DMS 273 (cell line): ENCODE data around the gene IRF4.
A peak's percentile ranks its signal among the peaks of the same experiment; 100 is the strongest.

ENCODE experiments used
- DNase-seq: peaks from one replicate; lab custom pipeline; 2025; ENCODE audit not compliant: unreplicated experiment; lab: John Stamatoyannopoulos, UW

The IRF4 gene

DNA sequence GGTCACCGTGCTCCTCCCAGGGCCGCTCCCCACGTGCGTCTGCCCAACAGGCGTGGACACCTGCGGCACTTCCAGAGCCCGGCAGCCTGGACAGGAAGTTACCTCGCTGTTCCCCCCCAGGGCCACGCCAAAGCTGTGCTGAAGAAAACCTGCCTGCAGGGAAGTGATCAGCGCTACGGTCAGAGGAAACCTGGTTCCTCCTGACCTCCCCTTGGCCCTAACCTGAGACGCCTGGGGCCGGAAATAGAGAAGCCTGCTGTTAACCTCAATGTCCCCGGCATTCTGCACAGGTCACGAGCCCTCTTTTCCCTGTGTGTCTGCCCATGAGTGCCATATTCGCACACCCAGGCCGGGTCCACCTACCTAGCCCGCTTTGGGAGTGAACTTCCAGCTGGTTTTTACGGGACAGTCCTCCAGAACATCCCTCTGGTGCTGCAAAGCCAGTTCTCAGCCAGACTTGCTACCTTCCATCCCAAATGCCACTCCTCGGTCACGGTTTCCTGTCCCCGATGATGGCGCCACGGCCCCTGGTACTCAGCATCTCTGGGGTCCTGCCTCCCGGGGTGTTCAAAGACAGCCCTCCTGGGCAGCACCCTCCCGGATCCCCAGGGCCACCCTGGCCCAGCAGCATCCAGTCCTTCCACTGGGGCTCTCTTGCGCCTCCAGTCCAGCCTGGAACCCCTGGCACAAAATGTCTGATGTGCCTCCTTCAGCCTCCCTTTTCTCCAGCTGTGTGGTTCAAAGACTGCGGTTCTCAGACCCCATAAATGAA, 12.0 kb upstream of the IRF4 start:
- DNase-seq = no peak

DNA sequence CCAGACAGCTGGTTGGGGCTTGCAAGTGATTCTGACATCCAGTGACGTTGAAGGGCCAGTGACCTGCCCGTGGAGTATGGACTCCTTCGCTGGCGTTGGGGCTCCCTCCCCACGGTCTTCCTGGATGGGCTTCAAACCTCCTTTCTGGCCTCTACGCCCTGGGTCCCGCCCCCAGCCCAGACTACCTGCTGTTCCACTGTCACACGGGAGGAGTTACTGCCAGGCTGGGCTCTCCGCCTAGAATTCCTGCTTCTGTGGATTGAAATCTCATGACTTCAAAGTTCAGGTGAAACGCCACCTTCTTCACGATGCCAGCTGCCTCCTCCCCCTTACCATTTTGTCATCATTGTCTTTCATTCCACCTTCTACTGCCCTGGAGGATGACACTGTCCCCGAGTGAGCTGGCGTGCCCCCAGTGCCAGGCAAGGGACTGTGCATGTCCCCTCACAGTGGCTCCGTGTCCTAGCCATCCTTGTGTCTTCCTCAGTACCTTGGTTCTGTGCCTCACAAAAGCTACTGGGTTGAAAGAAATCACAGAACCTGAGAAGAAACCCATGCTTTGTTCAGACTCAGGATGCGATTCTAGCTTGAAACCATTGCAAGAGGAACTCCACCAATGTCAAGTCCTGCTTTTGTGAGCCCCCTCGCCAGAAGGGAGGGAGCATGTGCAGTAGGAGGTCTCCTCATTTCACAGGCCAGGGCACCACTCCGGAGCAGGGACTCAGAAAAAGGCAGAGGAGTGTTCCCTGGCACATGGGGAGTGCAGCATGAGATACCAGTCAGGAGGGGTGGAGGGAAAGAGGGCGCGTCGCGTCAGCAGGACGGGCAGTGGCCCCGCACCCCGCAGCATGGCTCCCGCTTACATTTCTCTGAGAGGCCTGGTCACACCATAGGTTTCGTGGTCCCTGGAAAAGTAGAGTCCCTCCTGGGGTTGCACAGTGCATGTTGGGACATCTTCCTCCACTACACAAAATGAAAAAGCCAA, 11.0 kb upstream of the IRF4 start:
- no peak for DNase-seq

DNA sequence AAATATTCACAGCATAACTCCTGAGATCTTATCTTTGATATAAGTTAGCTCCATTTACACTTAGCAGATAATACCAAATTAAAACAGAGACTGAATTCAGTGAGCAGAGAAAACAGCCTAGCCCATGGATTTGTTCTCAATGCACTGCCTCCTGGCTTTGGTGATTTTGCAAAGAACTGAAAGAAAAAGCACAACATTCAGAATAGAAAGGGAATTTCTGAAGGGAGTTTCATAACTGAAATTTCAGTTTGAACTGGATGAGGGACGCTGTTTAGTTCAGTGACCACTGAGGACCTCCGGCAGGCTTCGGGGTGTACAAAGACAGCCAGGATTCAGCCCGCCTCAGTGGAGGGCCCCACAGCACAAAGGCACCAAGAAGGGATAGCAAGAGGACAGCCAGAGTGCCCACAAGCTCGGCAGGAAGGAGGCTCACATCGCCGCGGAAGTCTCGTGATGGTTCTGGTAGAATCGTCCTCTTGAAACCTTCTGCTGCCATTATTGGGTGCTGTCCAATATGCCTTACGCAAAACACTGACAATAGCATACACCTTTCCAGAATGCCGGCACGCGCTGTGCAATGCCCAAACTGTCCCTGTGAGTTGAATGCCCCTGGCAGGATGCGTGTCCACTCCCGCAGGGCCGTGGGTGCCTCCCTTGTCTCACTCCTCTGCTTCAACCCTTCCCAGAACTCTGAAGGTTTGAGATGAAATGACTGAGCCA, 9.7 kb upstream of the IRF4 start:
- DNase-seq = no peak

DNA sequence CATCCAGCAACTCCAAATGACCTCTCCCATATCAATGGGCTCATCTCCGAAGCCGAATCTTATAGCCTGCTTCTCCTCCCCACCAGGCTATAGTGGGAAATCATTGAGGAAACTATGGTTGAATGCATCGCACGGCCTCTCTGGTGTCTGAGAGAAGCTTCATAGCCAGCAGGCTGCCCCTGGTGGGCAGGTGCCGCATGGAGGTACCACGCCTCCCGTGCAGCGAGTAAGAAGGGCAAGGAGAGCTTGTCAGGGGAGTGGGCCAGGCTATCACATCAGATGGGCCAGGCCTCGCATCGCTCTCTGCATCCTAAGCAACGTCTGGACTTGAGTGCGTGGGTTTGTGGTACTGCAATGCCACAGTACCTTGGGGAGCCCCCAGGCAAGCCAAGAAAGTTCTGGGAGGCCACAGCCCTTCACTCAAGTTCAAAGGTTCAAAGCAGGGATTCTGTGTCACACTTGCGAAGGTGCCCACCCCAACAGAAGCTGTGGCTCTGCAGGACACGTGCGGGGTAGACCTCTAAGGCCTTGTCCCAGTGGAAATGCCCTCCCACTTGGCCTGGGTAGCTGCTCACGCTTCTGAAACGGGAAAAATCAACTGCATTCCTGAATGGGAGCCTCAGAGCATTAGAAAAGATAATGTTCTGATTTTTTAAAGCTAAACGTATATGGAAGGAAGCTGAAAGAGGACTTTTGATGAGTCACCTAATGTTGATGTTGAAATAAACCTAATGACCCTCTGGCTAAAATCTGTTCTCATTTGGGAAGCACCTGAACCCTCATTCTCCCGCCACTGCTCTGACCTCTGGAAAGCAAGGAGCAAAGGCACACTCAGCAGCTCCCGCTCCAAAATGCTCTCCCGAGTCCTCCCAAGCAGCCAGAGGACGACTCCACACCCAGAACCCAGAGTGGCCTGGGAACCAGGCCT, 8.4 kb upstream of the IRF4 start:
- no peak for DNase-seq

DNA sequence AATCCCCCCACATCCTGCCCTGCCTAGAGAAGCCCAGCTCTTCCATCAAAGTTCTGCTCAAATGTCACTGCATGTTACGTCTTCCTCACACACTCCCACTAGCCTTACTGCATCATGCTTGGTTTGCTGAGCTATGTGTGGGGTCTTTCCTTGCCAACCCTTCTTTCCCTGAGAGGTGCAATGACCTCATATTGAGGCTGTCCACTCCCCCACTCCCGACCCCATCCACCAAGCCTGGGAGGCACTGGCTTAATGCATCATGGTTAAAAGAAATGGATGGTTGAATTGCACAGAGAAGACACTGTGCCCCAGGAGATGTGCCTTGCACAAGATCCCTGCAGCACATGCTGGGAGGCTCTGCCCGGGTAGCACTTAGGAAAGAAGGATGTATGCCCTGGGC, 7.7 kb upstream of the IRF4 start:
- no peak for DNase-seq

DNA sequence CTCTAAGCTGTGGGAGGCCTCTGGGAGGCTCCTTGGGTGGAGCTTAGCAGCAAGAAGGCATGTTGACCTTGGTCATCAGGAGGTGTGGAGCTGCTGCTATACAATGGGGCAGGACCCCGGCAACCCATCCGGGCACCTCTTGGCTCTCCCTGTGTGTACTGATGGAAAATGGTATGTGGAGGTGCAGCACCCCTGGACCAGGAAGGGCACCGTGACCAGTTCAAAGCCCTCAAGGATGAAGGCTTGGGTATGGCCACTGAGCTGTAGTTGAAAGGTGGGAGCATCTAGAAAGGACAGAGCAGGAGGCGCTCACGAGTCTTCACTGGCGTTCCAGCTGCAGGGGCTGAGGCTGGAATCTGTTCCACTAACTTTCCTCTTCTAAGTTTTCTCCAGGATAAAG, 6.7 kb upstream of the IRF4 start:
- DNase-seq = no peak

DNA sequence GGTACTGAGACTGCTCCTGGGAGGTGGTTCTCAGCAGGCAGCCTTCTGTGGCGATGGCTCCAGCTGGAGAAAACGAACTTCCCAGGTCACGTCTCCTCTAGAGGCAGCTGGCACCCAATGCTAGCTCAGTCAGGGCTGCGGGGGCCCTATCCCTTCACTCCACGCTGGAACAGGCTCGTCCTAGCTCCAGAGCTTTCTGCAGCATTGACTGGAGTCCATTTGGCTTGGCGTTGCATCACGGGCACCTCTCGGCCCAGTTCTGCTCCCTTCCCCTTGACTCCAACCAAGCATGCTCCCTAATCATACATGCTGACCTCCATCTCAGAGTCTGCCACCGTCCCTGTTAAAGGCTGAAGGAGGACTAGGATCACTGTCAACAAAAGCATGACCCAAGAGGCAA, 5.9 kb upstream of the IRF4 start:
- no peak for DNase-seq

DNA sequence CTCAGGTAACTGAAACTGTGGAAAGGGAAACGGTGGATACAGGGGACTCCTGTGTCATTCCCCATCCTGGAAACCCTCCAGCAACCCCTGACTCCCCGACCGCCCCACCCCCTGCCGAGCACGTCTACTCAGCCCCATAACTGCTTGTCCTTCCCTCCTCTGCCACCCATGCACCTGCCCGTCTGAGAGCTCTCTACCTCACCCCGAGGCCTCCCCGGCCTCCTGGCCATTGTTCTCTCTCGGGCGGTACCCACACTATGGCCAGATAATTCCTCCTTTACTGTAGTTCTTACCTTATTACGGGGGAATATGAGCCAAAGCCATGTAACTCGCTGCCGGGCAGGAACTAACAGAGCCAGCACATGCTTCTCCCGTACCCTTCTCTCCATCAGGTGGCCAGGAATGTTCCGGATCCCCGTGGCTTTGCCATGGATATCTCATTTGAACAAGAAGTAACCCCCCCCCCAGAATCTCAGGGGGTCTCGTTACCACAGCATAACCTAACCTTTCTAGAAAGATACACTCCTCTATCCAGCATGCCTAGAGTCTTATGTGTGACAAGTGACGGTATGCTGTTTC, 4.8 kb upstream of the IRF4 start:
- no peak for DNase-seq

DNA sequence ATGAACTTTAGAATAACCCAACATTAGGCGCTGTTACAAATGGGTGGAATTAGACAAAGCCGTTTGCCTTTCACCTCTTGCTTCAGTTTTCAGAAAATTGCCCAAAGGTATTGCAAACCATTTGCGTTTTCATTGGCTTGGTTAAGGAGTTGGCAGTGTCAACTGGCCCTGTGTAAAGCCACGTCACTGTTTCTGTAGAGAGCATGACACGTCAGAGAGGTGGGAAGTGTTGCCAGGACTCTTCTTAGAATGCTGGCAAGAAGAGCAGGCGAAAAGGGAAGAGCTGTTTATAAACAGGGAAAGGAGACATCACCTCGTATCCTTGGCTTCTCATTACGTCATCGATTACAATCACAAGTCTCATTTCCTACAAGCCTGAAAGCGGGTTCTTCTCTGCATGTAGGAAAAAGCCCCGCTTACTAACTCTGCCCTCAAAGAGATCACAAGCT, 4.2 kb upstream of the IRF4 start:
- no peak for DNase-seq

DNA sequence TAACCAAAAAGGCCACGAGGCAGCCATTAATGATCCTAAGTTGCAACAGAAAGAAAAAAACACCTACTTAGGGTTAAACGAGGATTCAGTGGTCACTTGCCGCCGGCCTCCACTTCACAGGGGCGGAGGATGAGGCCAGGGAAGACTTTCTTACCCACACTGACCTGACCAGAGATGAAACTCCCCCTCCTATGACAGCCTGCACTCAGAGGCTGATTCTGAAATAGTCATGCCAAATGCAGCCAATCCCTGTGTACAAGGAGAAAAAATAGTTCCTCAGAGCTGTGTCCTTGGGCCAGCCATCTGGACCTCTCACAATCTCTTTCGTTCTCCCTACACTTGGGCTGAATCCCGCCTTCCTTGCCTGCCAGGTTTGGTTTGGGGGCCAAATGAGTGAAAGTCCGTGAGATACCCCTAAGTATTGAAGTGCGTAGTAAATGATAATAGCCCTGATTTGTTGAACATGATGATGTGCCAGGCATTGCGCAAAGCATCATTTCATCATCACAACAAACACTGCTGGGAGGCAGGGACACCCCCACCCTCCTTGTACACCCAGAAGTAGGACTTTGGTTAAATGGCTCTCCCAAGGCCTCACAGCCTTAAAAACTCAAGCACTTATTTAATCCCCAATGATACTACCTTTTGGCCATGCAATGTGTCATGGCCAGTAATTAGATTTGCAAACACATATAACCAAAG, 3.2 kb upstream of the IRF4 start:
- no peak for DNase-seq

DNA sequence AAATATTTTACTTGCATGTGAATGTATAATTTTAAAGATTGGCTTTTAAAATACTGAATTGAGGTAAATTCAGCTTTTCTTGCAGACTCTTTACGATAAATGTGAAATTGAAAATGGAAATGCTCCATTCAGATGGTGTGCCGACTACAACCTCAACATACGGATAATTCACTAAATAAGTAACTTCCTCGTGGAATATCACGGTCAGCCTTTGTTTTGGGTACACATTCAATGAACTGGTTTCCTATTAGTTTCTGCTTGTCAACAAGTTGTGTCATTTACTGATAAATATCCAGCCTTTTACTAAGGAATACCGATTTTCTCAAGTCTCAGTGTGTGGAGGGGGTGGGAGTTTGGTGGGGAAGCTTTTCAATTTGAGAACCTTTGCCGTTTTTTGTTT, 2.4 kb upstream of the IRF4 start:
- no peak for DNase-seq

DNA sequence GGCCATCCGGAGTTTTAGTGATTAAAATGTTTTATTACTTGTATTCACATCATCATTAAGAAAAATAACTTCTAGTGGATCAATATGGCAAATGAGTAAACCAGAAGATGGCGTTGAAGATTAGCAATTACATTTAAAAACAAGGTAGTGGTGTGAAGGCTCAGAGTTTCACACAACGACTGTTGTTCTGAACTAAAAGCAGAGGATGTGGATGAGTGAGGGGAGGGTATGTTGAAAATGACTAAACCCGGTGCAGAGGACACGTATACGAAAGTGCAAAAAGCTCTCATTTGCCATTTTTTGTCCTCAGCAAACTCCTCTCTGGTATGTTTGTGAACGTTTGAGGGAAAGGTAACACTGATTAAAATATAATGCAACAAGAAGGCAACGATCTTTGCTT, 1.9 kb upstream of the IRF4 start:
- DNase-seq = no peak

DNA sequence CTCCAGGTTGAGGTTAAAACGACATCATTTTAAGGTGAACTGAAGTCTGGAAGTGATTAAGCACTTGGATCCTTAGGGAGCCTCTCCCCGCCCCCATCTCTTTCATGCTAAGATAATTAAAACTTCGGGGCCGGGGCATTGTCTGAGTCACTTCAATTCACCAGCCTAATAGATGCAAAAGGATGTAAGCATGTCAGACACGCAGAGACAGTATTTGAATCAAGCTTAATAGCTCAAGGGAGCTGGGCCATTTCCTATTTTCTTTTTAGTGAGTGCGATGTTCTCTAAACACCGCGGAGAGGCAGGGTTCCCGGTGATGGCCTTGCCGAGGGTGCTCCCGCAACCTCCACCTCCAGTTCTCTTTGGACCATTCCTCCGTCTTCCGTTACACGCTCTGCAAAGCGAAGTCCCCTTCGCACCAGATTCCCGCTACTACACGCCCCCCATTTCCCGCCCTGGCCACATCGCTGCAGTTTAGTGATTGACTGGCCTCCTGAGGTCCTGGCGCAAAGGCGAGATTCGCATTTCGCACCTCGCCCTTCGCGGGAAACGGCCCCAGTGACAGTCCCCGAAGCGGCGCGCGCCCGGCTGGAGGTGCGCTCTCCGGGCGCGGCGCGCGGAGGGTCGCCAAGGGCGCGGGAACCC, 516 bp upstream of the IRF4 start:
- peak; percentile 61 for DNase-seq

DNA sequence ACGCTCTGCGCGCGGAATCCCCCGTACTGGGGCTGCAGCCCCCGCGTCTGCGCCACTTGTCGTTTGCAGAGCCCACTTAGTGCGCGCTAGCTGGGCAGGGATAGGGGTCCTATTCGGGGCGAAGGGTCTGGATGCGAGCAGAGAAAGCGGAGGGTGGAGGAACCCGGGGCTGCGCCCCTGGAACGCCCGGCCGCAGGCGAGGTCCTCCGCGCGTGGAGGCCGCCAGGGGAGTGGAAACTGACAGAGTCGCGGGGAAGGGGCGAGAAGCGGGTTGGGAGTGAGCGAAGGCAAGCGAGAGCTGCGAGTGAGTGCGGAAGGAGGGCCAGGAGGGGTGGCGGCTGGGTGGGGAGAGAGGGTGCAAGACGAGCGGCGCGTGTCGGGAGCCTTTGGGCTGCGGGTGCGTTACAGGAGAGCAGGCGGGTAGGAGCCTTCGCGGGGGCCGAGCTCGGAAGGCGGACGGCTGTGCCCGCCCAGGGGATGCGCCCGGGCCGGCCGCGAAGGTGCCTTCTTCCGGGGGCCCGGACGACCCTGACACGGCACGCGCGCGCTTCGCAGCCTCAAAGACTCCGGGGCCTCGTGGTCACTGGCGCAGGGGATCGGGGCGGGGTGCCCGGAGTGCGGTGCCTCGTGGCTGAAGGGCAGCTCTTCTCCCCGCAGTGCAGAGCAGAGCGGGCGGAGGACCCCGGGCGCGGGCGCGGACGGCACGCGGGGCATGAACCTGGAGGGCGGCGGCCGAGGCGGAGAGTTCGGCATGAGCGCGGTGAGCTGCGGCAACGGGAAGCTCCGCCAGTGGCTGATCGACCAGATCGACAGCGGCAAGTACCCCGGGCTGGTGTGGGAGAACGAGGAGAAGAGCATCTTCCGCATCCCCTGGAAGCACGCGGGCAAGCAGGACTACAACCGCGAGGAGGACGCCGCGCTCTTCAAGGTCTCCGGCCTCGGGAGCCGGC, 1.2 kb downstream of the IRF4 start:
- DNase-seq = peak; percentile 67

DNA sequence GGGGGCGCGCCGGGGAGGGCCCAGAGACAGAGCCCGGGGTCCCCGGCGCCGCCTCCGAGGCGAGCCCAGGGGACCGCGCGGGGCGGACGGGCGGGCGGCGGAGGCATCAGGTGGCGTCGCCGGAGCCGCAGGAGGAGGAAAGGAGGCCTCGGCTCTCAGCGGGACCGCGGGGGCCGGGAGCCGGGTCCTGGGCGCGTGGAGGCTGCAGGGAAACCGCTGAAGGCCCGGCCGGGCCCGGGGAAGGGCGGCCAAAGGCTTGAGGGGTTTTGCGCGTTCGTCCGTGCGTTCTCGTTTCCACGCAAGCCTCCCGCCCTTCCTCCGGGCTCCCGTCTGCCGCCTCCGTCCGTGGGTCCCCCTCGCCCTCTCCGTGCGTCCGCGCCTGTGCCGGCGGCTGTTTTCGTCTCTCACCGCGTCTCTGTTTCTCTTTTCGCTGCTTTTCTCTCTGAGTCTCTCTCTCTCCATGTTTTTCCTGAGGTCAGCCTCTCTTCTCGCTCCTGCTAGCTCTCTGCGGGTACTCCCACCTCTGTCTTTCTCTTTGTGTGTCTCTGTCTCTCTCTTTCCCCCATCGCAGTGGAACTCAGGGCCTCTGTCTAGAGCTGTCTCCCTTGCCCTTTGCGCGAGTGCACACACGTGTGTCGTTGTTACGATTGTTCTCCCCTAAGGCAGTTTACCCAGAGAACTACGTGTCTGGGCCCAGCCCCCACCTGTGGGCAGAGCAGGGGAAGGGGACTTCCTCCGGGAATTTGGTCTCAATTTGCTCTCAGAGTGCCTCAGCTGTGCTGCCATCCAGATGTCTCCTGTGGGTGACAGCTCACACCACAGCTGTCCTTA, 2.1 kb downstream of the IRF4 start:
- DNase-seq = peak; percentile 67

DNA sequence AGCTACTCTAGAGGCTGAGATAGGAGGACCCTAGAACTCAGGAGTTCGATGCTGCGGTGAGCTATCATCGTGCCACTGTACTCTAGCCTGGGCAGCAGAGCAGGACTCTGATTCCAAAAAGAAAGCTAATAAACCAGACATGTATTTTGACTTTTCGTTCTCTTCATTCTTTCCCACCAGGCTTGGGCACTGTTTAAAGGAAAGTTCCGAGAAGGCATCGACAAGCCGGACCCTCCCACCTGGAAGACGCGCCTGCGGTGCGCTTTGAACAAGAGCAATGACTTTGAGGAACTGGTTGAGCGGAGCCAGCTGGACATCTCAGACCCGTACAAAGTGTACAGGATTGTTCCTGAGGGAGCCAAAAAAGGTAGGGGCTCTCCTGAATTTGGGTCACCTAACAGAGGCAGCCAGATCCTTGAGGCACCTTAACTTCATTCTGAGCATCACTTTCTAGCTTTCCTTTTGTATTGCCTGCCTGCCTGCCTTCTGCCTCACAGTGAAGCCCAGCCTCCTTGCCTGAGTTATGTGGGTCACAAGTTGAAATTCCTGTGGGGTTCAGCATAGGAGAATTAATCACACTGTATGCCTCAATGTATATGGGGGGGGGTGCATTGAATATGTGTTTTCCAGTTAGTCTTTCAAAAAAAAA, 3.2 kb downstream of the IRF4 start:
- DNase-seq = no peak
